GM23338 (cell line): ENCODE data around the gene FBXL17.

Source experiments
- EZH2 ChIP-seq: fragments of 200-600 bp; sonication (generic); IDR thresholded peaks from one replicate; pipeline ENCODE4 v1.8.0; 2017; ENCODE audit warnings: antibody characterized with exemption, mild to moderate bottlenecking, low read depth; ENCODE audit not compliant: unreplicated experiment
- EZH2phosphoT487 ChIP-seq: fragments of 200-600 bp; sonication (generic); IDR thresholded peaks from one replicate; pipeline ENCODE4 v1.8.1; 2018; ENCODE audit warnings: antibody characterized with exemption; ENCODE audit not compliant: unreplicated experiment
- NANOG ChIP-seq: IDR thresholded peaks from 2 replicates; pipeline ENCODE4 v1.6.1; 2016; ENCODE audit warnings: antibody characterized with exemption, borderline replicate concordance
- TF ChIP-seq, protein P1 (sequence below), 2 experiments: fragments of 200-600 bp in 1 of 2; sonication (generic) in 1 of 2; conservative IDR thresholded peaks; 2 replicates each; pipeline versions ENCODE4 v1.5.1 to v1.6.1; 2016 to 2017; ENCODE audit warnings: antibody characterized with exemption in 2 of 2, low read depth in 2 of 2, mild to moderate bottlenecking in 2 of 2, moderate library complexity in 1 of 2
- TF ChIP-seq, protein P2 (sequence below): IDR thresholded peaks from one replicate; pipeline ENCODE4 v1.6.1; 2018; ENCODE audit warnings: antibody characterized with exemption; ENCODE audit not compliant: unreplicated experiment

- TF ChIP-seq, protein P1, sequence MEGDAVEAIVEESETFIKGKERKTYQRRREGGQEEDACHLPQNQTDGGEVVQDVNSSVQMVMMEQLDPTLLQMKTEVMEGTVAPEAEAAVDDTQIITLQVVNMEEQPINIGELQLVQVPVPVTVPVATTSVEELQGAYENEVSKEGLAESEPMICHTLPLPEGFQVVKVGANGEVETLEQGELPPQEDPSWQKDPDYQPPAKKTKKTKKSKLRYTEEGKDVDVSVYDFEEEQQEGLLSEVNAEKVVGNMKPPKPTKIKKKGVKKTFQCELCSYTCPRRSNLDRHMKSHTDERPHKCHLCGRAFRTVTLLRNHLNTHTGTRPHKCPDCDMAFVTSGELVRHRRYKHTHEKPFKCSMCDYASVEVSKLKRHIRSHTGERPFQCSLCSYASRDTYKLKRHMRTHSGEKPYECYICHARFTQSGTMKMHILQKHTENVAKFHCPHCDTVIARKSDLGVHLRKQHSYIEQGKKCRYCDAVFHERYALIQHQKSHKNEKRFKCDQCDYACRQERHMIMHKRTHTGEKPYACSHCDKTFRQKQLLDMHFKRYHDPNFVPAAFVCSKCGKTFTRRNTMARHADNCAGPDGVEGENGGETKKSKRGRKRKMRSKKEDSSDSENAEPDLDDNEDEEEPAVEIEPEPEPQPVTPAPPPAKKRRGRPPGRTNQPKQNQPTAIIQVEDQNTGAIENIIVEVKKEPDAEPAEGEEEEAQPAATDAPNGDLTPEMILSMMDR (conservative IDR thresholded peaks at IDR 0.05; ENCODE audit: low read depth in 2 of 2) = no peak
- TF ChIP-seq EZH2 = no peak
- TF ChIP-seq, protein P2, sequence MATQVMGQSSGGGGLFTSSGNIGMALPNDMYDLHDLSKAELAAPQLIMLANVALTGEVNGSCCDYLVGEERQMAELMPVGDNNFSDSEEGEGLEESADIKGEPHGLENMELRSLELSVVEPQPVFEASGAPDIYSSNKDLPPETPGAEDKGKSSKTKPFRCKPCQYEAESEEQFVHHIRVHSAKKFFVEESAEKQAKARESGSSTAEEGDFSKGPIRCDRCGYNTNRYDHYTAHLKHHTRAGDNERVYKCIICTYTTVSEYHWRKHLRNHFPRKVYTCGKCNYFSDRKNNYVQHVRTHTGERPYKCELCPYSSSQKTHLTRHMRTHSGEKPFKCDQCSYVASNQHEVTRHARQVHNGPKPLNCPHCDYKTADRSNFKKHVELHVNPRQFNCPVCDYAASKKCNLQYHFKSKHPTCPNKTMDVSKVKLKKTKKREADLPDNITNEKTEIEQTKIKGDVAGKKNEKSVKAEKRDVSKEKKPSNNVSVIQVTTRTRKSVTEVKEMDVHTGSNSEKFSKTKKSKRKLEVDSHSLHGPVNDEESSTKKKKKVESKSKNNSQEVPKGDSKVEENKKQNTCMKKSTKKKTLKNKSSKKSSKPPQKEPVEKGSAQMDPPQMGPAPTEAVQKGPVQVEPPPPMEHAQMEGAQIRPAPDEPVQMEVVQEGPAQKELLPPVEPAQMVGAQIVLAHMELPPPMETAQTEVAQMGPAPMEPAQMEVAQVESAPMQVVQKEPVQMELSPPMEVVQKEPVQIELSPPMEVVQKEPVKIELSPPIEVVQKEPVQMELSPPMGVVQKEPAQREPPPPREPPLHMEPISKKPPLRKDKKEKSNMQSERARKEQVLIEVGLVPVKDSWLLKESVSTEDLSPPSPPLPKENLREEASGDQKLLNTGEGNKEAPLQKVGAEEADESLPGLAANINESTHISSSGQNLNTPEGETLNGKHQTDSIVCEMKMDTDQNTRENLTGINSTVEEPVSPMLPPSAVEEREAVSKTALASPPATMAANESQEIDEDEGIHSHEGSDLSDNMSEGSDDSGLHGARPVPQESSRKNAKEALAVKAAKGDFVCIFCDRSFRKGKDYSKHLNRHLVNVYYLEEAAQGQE = no peak
- TF ChIP-seq EZH2phosphoT487 = no peak
- TF ChIP-seq NANOG = no peak
These were observed 424.8 kb downstream of the FBXL17 start for GRCh38 chr5:107957051-107957450.
